Astrocyte of the cerebellum (primary cell): ENCODE data around the gene SPECC1L.

Experiments
- DNase-seq: peaks from one replicate; pipeline ENCODE4 v3.0.0-alpha.2; 2011; ENCODE audit warnings: low read depth
- H3K4me3 ChIP-seq: 2 replicates; pipeline ENCODE4 v1.5.1; 2011; ENCODE audit warnings: mild to moderate bottlenecking, low read depth, low read length, moderate library complexity
- in situ Hi-C: cut with HindIII; loops from 2 replicates; pipeline ENCODE4 v1.10.0; 2017; ENCODE audit warnings: low sequenced_read_pairs
- TF ChIP-seq, protein P1 (sequence below): IDR thresholded peaks from 2 replicates; pipeline ENCODE4 v1.5.1; 2012; ENCODE audit warnings: low read length, low read depth, moderate library complexity, mild to moderate bottlenecking; ENCODE audit errors: missing control alignments

SPECC1L gene

DNA sequence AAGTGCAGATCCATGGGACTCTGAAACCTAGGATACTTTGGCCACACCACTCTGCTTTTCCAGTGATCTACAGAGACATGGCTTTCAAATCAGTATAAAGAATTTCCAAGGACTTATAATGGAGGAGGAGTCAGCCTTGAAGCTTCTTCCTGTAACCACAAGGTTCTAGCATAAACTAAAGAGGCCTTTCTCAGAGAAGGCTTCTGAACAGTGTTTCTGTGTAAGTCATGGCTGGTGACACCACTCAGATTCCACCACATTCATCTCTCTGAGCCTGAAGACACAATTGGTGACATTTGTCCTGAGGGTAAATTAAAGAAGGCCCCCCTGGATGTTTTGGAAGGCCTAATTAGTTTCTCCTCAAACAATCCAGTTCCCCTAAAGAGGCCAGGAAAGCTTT, 127.8 kb downstream of the SPECC1L start:
- in situ Hi-C loops, result no loop called here
- DNase-seq, result no peak
- H3K4me3 ChIP-seq, result no peak overlapping the region
- TF ChIP-seq, protein P1, sequence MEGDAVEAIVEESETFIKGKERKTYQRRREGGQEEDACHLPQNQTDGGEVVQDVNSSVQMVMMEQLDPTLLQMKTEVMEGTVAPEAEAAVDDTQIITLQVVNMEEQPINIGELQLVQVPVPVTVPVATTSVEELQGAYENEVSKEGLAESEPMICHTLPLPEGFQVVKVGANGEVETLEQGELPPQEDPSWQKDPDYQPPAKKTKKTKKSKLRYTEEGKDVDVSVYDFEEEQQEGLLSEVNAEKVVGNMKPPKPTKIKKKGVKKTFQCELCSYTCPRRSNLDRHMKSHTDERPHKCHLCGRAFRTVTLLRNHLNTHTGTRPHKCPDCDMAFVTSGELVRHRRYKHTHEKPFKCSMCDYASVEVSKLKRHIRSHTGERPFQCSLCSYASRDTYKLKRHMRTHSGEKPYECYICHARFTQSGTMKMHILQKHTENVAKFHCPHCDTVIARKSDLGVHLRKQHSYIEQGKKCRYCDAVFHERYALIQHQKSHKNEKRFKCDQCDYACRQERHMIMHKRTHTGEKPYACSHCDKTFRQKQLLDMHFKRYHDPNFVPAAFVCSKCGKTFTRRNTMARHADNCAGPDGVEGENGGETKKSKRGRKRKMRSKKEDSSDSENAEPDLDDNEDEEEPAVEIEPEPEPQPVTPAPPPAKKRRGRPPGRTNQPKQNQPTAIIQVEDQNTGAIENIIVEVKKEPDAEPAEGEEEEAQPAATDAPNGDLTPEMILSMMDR, result no peak

DNA sequence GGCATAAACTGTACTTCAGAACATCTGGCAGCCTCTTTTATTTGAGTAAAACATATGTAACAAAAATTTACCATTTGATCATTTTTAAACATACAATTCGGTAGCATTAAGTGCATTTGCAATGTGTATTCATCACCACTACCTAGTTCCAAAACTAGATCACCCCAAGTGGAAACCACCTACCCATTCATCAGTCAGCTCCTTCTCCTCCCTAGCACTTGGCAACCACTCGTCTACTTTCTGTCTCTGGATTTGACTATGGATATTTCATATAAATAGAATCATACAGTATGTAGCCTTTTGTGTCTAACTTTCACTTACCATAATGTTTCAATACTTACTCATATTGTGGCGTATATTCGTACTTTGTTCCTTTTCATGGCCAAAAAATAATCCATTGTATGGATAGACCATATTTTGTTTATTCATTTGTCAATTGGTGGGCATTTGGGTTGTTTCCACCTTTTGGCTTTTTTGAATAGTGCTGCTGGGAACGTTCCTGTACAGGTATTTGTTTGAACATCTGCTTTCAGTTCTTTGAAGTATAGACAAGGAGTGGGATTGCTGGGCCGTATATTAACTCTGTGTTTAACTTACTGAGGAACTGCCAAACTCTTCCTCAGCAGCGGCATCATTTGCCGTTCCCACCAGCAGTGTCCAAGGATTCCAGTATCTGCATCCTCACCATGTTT, 129.5 kb downstream of the SPECC1L start:
- no peak for DNase-seq
- TF ChIP-seq, protein P1, result no peak
- in situ Hi-C loops, result no loop called here
- H3K4me3 ChIP-seq, result no peak overlapping the region

DNA sequence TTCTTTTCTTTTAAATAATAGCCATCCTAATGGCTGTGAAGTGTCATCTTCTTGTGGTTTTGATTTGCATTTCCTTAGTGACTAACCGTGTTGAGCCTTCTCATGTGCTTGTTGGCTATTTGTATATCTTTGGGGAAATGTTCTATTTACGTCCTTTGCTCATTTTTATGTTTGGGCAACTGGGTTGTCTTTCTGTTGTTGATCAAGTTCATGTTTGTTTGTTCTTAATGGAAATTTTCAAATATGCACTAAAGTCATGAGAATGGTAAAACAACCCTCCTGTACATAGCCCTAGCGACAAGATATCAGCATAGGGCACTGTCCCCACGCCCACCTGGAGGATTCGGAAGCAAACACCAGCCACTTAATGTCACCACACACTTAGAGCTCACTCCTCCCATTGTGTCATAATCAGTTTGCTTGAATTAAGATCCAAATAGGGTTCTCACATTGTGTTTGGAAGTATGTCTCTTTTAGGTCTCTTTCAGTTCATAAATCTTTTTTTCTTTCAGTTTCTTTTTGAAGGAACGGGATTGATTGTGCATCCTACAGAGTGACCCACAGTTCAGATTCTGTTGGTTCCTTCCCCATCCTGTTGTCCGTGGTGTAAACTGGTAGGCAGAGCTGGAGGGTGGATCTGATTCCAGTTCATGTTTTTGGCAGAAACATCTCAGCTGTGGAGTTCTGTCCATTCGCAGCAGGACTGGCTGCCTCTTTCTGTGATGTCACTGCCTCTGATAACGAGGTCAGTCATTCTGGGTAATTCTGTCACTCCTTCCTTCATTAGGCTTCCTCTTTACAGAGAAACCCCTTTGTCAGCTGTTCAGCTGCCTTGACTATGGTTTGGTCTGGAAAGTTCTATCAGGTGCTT, 130.3 kb downstream of the SPECC1L start:
- DNase-seq, result no peak
- TF ChIP-seq, protein P1, result no peak
- in situ Hi-C loops, result no loop called here
- H3K4me3 ChIP-seq, result no peak overlapping the region

DNA sequence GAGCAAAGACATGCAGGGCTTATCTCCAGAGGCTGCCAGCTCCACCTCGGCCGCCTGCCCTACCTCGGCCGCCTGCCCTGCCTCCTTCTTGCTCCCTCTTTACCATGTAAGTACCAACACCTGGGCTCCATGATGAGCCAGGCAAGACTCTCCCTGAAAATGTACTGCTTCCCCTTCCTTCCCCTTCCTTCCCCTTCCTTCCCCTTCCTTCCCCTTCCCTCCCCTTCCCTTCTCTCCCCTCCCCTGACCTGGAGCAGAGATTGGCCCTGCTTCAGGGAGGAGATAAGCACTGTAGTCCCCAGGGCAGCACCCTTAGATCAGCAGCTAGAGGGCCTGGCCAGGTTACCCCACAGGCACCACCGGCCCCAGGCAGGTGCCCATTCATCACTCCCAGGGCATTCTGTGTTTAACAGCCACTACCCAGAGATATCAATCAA, 131.3 kb downstream of the SPECC1L start:
- in situ Hi-C loops, result no loop called here
- TF ChIP-seq, protein P1, result no peak
- DNase-seq, result no peak
- H3K4me3 ChIP-seq, result no peak overlapping the region

DNA sequence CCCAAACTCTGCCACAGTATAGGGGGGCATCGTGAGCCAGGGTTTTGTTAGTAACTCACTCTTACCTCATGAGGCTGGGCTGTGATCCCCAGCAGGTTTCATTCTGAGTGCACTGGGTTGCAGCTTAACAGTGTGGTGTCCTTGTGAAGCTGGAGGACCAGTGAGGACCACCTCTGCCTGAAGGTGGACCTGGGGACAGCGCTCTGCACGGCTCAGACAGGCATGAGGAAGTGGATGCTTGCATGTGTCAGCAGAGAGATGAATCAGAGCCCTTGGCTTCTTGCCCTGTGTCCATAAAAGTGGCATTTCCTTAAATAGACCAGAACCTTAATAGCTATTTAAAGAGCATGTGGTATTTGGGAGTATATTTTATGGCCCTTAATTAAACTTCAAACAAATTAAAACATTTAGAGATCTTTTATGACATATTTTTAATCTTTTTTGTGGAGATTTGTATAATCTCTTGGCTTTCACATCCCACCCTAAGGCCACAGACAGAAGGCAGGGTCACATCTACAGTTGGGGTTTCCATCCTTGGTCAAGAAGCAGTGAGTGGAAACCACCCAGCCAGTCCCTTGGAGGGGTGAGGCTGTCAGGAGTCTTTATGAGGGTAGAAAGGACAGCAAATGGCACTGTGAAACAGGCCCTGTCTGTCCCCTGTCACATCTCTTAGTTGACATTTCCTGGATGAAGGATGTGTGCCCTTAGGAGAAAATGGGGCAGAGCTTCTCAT, 132.0 kb downstream of the SPECC1L start:
- peak; percentile 82 for DNase-seq
- TF ChIP-seq, protein P1, result no peak
- H3K4me3 ChIP-seq, result no peak overlapping the region
- in situ Hi-C loops, result no loop called here

DNA sequence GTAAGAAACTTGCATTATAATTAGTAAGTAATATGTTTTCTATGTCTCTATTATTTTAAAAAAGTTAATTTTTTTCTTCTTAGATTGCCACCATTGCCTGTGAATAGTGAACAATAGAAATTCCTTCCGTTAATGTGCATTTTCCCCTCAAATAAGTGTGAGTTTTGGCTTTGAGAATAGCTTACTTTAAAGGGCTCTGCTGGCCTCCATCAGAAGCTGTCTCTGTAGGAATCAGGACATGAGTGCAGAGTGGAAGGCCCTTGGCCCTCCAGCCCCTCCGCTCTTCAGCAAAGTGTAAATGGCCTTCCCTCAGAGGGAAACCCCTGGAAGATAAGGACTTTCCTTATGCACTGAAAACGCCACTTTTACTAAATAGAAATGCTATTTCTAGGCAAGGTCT, 132.7 kb downstream of the SPECC1L start:
- in situ Hi-C loops, result no loop called here
- DNase-seq, result no peak
- H3K4me3 ChIP-seq, result no peak overlapping the region
- TF ChIP-seq, protein P1, result no peak
